Central memory CD8-positive, alpha-beta T cell (primary cell): ENCODE data around the gene CCBE1.

ENCODE experiments used
- ATAC-seq: fragments of 150-1000 bp; cut with Tn5 transposase; replicated peaks from 2 replicates; pipeline ENCODE4 v1.10.0; 2022; ENCODE audit warnings: mild to moderate bottlenecking, moderate FRiP score, moderate number of reproducible peaks; ENCODE audit not compliant: poor library complexity, severe bottlenecking; ENCODE audit errors: extremely low read depth
- DNase-seq, 2 donors: peaks; one replicate each; pipeline ENCODE4 v3.0.0; 2021; ENCODE audit warnings: low spot score in 2 of 2
- H3K27ac Mint-ChIP-seq: one replicate; pipeline ENCODE4 v1.8.0; 2022; ENCODE audit warnings: low read depth, mild to moderate bottlenecking, moderate library complexity, mixed read lengths
- H3K27me3 Mint-ChIP-seq: one replicate; pipeline ENCODE4 v1.8.0; 2022; ENCODE audit warnings: mixed read lengths
- H3K36me3 Mint-ChIP-seq: one replicate; pipeline ENCODE4 v1.8.0; 2022; ENCODE audit warnings: mild to moderate bottlenecking, moderate library complexity, mixed read lengths; ENCODE audit not compliant: insufficient read depth
- H3K4me1 Mint-ChIP-seq: one replicate; pipeline ENCODE4 v1.8.0; 2022; ENCODE audit warnings: mixed read lengths
- H3K4me3 Mint-ChIP-seq: one replicate; pipeline ENCODE4 v1.8.0; 2022; ENCODE audit warnings: mild to moderate bottlenecking, moderate library complexity, mixed read lengths
- H3K9me3 Mint-ChIP-seq: one replicate; pipeline ENCODE4 v1.8.0; 2022; ENCODE audit warnings: mixed read lengths

CCBE1 gene

GRCh38 chr18:59437851-59438569 is 259.2 kb downstream of the CCBE1 start:
- Mint-ChIP-seq H3K4me3 (no peak overlapping the region), H3K27ac (no peak overlapping the region), H3K27me3 (peaks cover 31% of the 10 kb centered on the region), H3K9me3 (no peaks in the 10 kb centered on the region), H3K36me3 (peaks cover 1% of the 10 kb centered on the region), H3K4me1 (no peaks in the 10 kb centered on the region)
- DNase-seq: no peak
- no peak for ATAC-seq

- Mint-ChIP-seq H3K36me3 (peaks cover 1% of the 10 kb centered on the region), H3K4me1 (no peaks in the 10 kb centered on the region), H3K4me3 (no peak overlapping the region), H3K27ac (no peak overlapping the region), H3K27me3 (peaks cover 46% of the 10 kb centered on the region), H3K9me3 (no peaks in the 10 kb centered on the region)
- ATAC-seq (no peak), DNase-seq (no peak)
These were observed 264.2 kb downstream of the CCBE1 start for GRCh38 chr18:59432803-59433597.

- ATAC-seq (no peak), DNase-seq (no peak)
- H3K36me3 Mint-ChIP-seq: no peaks in the 10 kb centered on the region
- no peak overlapping the region for H3K4me3 Mint-ChIP-seq
- peaks cover 45% of the 10 kb centered on the region for H3K27me3 Mint-ChIP-seq
- no peaks in the 10 kb centered on the region for H3K4me1 Mint-ChIP-seq
- H3K9me3 Mint-ChIP-seq: no peaks in the 10 kb centered on the region
- no peak overlapping the region for H3K27ac Mint-ChIP-seq
These were observed 266.1 kb downstream of the CCBE1 start for GRCh38 chr18:59431131-59431530.

GRCh38 chr18:59429608-59430007 is 267.6 kb downstream of the CCBE1 start:
- Mint-ChIP-seq H3K9me3 (no peaks in the 10 kb centered on the region), H3K36me3 (peaks cover 3% of the 10 kb centered on the region), H3K27me3 (peaks cover 31% of the 10 kb centered on the region), H3K27ac (no peak overlapping the region), H3K4me3 (no peak overlapping the region), H3K4me1 (no peaks in the 10 kb centered on the region)
- ATAC-seq (no peak), DNase-seq (no peak)

GRCh38 chr18:59428018-59428417 is 269.2 kb downstream of the CCBE1 start:
- ATAC-seq (no peak), DNase-seq (no peak)
- Mint-ChIP-seq H3K9me3 (no peaks in the 10 kb centered on the region), H3K27me3 (peaks cover 18% of the 10 kb centered on the region), H3K27ac (no peak overlapping the region), H3K4me1 (no peaks in the 10 kb centered on the region), H3K36me3 (peaks cover 3% of the 10 kb centered on the region), H3K4me3 (no peak overlapping the region)

- peaks cover 3% of the 10 kb centered on the region for H3K36me3 Mint-ChIP-seq
- H3K27ac Mint-ChIP-seq: no peak overlapping the region
- DNase-seq (no peak), ATAC-seq (no peak)
- no peaks in the 10 kb centered on the region for H3K4me1 Mint-ChIP-seq
- H3K27me3 Mint-ChIP-seq: peaks cover 27% of the 10 kb centered on the region
- no peak overlapping the region for H3K4me3 Mint-ChIP-seq
- H3K9me3 Mint-ChIP-seq: no peaks in the 10 kb centered on the region
These were observed 270.4 kb downstream of the CCBE1 start for GRCh38 chr18:59426855-59427254.

GRCh38 chr18:59423259-59423658 is 274.0 kb downstream of the CCBE1 start:
- no peak overlapping the region for H3K4me3 Mint-ChIP-seq
- no peaks in the 10 kb centered on the region for H3K9me3 Mint-ChIP-seq
- no peaks in the 10 kb centered on the region for H3K4me1 Mint-ChIP-seq
- H3K36me3 Mint-ChIP-seq: peaks cover 3% of the 10 kb centered on the region
- ATAC-seq: no peak
- no peak for DNase-seq
- H3K27me3 Mint-ChIP-seq: peaks cover 50% of the 10 kb centered on the region
- no peak overlapping the region for H3K27ac Mint-ChIP-seq

GRCh38 chr18:59420244-59420643 is 277.0 kb downstream of the CCBE1 start:
- Mint-ChIP-seq H3K36me3 (peaks cover under 1% of the 10 kb centered on the region), H3K4me3 (no peak overlapping the region), H3K27me3 (peaks cover 75% of the 10 kb centered on the region), H3K9me3 (no peaks in the 10 kb centered on the region), H3K27ac (no peak overlapping the region), H3K4me1 (no peaks in the 10 kb centered on the region)
- ATAC-seq: no peak
- no peak for DNase-seq

GRCh38 chr18:59419386-59419785 is 277.8 kb downstream of the CCBE1 start:
- Mint-ChIP-seq H3K9me3 (no peaks in the 10 kb centered on the region), H3K27me3 (peaks cover 84% of the 10 kb centered on the region), H3K4me1 (no peaks in the 10 kb centered on the region), H3K27ac (no peak overlapping the region), H3K36me3 (no peaks in the 10 kb centered on the region), H3K4me3 (no peak overlapping the region)
- no peak for DNase-seq
- no peak for ATAC-seq

- no peaks in the 10 kb centered on the region for H3K36me3 Mint-ChIP-seq
- ATAC-seq: no peak
- no peak overlapping the region for H3K4me3 Mint-ChIP-seq
- H3K4me1 Mint-ChIP-seq: no peaks in the 10 kb centered on the region
- DNase-seq: no peak
- peaks cover 95% of the 10 kb centered on the region for H3K27me3 Mint-ChIP-seq
- no peaks in the 10 kb centered on the region for H3K9me3 Mint-ChIP-seq
- no peak overlapping the region for H3K27ac Mint-ChIP-seq
These were observed 280.4 kb downstream of the CCBE1 start for GRCh38 chr18:59416818-59417217.

GRCh38 chr18:59414111-59414653 is 283.0 kb downstream of the CCBE1 start:
- ATAC-seq: no peak
- Mint-ChIP-seq H3K27ac (no peak overlapping the region), H3K27me3 (peaks cover 77% of the 10 kb centered on the region), H3K36me3 (no peaks in the 10 kb centered on the region), H3K9me3 (no peaks in the 10 kb centered on the region), H3K4me3 (no peak overlapping the region), H3K4me1 (no peaks in the 10 kb centered on the region)
- DNase-seq: no peak

GRCh38 chr18:59402432-59403090 is 294.7 kb downstream of the CCBE1 start:
- peak; percentile 28 to 43 for DNase-seq
- no peak overlapping the region for H3K4me3 Mint-ChIP-seq
- no peaks in the 10 kb centered on the region for H3K9me3 Mint-ChIP-seq
- no peaks in the 10 kb centered on the region for H3K27me3 Mint-ChIP-seq
- no peaks in the 10 kb centered on the region for H3K36me3 Mint-ChIP-seq
- no peak overlapping the region for H3K27ac Mint-ChIP-seq
- no peaks in the 10 kb centered on the region for H3K4me1 Mint-ChIP-seq
- peak; percentile 72 for ATAC-seq
